UCSD-AML1 (cell line): ENCODE results near the gene ELP1.
"Not testable (repeated sequence)": the region's sequence is repeated elsewhere in the genome, so short reads cannot be mapped to it uniquely, and the experiment has no call there.

ENCODE experiments used
- DNase-seq: peaks from one replicate; lab custom pipeline; 2025; ENCODE audit not compliant: unreplicated experiment; lab: John Stamatoyannopoulos, UW

Gene ELP1

GRCh38 chr9:108928386-108928785, 5.5 kb downstream of the ELP1 start:
- DNase-seq = no peak

GRCh38 chr9:108924466-108924865, 9.5 kb downstream of the ELP1 start:
- no peak for DNase-seq

- no peak for DNase-seq
Measured at GRCh38 chr9:108921200-108921599, 12.7 kb downstream of the ELP1 start.

DNA sequence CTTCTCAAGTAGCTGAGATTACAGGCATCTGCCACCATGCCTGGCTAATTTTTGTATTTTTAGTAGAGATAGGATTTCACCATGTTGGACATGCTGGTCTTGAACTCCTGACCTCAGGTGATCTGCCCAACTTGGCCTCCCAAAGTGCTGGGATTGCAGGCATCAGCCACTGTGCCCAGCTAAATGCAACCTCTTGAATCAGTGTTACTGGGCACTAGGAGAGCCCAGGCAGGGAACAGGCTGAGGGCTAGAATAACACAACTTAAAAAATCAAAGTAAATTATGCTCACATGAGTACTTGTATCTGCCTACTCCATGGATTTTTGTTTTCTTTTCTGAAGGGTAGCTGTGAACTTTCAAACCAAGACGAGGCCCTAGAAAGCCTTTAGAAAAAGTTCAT, 13.5 kb downstream of the ELP1 start:
- not testable (repeated sequence) for DNase-seq

GRCh38 chr9:108919517-108919916, 14.4 kb downstream of the ELP1 start:
- DNase-seq = no peak

- DNase-seq = no peak
Measured at GRCh38 chr9:108913391-108913790, 20.5 kb downstream of the ELP1 start.

DNA sequence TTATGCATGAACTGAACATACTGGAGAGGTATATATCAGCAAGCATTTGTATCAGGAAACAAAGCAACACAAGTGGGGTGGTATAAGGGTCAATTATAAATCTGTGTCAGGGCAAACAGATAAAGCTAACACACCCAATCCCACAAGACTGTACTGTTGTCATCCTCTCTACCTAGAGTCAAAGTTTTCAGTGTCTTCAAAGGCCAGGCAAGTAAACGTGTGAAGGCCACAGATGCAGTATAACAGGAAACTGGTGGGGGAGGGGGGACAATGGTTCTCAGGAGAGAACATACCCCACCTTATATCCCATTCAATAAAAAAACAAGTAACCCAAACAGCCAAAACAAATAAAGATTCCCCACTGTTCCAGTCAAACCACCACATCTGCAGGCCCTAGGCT, 22.1 kb downstream of the ELP1 start:
- DNase-seq = no peak

DNA sequence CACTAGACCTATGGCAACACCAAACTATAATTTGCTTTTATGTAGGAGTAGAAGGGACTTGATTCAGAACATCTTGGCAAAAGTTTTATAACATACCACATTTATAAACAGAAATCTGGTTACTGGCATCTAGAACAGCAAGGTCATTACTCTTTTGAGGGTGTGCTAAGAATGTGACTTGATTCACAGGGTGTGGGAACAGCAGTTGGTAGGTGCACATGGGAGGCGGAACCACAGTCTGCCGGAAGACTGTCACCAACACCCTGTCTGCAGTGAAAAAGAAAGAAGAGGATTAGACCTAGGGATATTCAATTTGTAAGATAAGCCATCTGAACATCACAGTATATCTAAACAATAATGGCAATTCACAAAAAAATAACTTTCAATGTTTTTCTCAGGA, 23.0 kb downstream of the ELP1 start:
- no peak for DNase-seq

DNA sequence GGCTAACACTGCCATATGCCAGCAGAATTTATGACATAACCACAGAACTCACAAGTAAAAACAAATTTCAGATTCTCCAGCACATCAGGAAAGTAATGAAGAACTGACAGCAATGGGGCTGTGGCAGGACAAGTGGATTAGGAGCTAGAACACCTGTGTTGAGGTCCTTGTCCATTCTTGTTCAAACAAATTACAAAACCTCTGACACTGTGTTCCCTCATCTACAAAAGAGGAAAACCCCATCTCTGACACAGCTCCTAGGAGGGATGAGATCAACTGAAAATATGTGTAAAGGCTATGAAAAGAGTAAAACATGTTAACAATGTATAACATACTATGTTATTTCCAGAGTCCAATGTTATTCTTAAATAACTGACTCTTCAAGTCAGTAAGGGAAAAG, 23.5 kb downstream of the ELP1 start:
- DNase-seq = no peak

- no peak for DNase-seq
Measured at GRCh38 chr9:108905494-108905893, 28.4 kb downstream of the ELP1 start.

- DNase-seq = no peak
Measured at GRCh38 chr9:108904161-108904560, 29.8 kb downstream of the ELP1 start.

DNA sequence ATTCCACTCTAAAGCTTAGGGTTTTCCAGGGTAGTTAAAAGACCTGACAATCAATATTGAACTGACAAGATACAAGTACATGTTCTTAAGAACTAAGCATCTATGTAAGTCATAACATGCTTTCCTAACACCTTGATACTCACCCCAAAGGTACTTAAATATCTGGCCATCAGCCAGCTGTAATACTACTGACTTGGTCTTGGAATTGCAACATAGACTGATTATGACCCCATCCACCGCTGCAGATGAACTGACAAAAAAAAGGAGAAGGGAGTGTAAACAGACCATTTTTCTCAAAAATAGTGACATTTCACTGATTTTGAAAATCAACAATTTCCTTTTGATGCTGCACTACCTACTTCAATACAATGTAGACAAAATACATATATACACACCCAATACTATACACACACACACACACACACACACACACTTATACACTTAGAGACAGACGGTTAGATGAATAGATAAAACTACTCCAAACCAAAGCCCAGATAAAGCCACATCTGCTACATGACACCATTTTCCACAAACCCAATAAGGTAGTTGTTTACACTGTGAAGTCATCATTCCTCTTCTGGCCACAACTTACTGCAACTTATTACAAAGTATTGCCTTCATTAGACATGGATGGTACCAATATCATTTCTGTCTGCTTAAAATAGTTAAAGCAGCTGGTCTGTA, 30.4 kb downstream of the ELP1 start:
- no peak for DNase-seq

DNA sequence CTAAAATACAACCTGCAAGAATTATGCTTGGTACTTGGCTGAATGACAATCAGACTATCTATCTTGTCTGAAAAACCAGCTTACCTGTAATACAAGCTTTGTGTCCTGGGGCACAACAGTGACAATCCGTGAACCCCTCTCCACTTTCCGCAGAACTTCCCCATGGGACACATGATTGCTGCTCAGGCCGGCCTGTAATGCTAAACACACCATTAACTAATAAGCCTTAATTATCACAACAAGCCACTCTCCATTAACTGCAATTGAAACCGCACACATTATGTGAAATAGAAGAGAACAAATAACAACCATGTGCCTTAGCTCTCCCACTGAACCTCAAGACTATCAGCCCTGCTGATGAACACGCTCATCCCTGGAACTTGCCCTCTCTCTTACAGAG, 33.7 kb downstream of the ELP1 start:
- no peak for DNase-seq

DNA sequence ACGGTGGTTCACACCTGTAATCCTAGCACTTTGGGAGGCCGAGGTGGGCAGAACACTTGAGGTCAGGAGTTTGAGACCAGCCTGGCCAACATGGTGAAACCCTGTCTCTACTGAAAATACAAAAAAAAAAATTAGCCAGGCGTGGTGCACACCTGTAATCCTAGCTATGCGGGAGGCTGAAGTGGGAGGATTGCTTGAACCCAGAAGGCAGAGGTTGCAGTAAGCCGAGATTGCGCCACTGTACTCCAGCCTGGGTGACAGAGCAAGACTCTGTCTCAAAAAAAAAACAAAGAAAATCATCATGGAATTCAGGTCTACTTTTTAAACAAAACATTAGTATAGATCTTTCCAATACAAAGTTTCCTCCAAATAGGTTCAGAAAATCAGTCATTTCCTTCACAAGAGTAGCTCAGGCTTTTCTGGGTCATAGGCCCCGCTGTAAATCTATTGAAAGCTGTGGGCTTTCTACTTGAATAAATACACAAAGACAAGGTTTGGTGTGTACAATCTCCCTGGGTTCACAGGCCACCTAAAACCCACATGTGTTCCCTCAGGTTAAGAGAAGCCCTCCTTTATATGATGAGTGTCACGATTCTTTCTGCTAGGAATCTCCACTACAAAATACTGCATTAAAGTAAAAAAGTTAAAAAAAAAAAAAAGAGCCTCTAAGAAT, 34.8 kb downstream of the ELP1 start:
- DNase-seq = not testable (repeated sequence)

GRCh38 chr9:108897324-108898096, 36.4 kb downstream of the ELP1 start:
- DNase-seq = no peak

- no peak for DNase-seq
Measured at GRCh38 chr9:108894225-108894997, 39.5 kb downstream of the ELP1 start.

GRCh38 chr9:108889649-108890067, 44.3 kb downstream of the ELP1 start:
- DNase-seq = no peak

DNA sequence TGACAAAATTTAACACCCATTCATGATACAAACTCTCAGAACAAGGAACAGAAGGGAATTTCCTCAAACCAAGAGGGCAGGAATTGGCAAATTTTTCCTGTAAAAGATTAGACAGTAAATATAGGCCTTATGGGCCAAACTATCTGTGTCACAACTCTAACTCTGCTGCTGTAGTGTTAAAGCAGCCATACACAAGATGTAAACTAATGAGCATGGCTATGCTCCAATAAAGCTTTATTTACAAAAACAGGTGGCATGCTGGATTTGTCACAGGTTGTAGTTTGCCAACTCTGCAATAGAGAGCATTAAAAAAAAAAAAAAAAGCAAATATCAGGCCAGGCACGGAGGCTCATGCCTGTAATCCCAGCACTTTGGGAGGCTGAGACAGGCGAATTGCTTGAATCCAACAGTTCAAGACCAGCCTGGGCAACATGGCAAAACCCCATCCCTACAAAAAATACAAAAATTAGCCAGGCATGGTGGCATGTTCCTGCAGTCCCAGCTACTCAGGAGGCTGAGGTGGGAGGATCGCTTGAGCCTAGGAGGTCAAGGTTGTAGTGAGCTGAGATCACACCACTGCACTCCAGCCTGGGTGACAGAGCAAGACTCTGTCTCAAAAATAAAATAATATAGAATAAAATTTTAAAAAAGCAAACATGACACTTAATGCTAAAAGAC, 47.2 kb downstream of the ELP1 start:
- DNase-seq = not testable (repeated sequence)

DNA sequence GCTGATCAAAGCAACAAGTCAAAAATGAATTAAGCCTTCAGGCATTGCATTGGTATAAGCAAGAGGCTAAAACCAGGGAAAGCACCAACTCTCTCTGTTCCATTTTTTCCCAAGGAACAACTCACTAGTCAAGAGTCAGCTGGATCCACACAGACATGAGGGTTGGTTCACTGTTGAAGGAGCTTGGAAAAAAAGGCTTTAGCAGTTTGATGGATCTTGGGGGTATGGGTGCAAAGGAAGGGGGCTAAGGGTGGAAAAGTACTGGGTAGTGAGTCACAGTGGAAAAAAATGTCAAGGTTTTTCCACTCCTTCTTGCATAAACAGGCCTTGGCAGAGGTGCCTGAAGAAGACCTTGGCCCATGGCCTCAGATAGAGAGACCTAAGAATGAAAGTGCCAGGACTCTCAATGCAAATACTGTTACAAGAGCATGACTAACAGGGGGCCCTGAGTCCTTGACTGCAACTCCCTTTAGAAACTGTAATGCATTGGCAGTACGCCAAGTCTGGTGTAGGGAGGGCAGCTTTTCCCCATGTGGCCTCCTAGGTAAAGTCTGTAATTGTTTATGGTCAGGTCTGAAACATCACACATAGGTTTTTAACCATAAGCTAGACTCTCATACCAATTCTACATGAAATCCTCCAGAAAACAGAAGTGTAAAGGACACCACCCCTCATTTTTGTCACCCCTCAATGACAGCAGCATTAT, 48.1 kb downstream of the ELP1 start:
- DNase-seq = no peak

- no peak for DNase-seq
Measured at GRCh38 chr9:108884701-108885100, 49.2 kb downstream of the ELP1 start.
